ENCODE measurements around the gene TUBGCP4. TPM values are rescaled to one million over a fixed set of nuclear protein-coding genes. Genes with fewer than 3 reads are reported as not detected.

The TUBGCP4 gene
- polyA plus RNA-seq, 3 donors = 4.7 to 7.6 (median 6.1) TPM

DNA sequence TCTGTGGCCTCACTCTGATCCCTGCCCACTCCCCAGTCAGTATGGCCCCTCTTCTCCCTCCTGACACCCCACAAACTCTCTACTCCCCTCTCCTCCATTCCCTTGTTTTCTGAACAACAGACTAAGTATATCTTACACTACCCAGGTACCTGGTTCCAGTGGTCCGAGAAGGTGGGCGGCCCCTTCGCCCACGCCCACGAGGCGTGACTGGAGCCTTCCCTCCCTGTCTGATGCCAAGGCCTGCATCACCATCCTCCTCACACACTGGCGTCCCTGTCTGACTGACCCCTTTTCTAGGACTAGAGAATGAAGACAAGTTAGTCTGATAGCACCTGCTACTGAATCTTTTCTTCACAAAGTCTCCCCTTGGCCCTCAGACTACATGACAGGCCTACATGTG lies 50.0 kb downstream of the TUBGCP4 start:
- Mint-ChIP-seq H3K9me3 (no peaks in the 10 kb centered on the region), H3K4me3 (no peak overlapping the region), H3K27me3 (ENCODE audit: low read depth in 3 of 3) (peaks cover 0 to 3% (median 0%) of the 10 kb centered on the region in 3 donors), H3K27ac (peak overlapping the region in 2 of 7 donors; percentile 14 to 56), H3K4me1 (no peaks in the 10 kb centered on the region), H3K36me3 (peaks cover 31 to 35% of the 10 kb centered on the region in 2 donors)
- DNase-seq = no peak
- H3K9me3 ChIP-seq (replicated peaks in 1 of 2; ENCODE audit: control insufficient read depth in 1 of 2, insufficient read depth in 1 of 2, low read length in 2 of 2) = no peaks in the 10 kb centered on the region
- TF ChIP-seq, protein P1, sequence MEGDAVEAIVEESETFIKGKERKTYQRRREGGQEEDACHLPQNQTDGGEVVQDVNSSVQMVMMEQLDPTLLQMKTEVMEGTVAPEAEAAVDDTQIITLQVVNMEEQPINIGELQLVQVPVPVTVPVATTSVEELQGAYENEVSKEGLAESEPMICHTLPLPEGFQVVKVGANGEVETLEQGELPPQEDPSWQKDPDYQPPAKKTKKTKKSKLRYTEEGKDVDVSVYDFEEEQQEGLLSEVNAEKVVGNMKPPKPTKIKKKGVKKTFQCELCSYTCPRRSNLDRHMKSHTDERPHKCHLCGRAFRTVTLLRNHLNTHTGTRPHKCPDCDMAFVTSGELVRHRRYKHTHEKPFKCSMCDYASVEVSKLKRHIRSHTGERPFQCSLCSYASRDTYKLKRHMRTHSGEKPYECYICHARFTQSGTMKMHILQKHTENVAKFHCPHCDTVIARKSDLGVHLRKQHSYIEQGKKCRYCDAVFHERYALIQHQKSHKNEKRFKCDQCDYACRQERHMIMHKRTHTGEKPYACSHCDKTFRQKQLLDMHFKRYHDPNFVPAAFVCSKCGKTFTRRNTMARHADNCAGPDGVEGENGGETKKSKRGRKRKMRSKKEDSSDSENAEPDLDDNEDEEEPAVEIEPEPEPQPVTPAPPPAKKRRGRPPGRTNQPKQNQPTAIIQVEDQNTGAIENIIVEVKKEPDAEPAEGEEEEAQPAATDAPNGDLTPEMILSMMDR (IDR thresholded peaks at IDR 0.05) = no peak
- H3K27ac ChIP-seq (ENCODE audit: low read depth in 1 of 2, low read length in 2 of 2) = no peak overlapping the region
- intact Hi-C loops (cut with micrococcal nuclease) = no loop called here
- H3K9ac ChIP-seq (ENCODE audit: insufficient read depth, low read length, poor library complexity, severe bottlenecking) = no peak overlapping the region
- no peaks in the 10 kb centered on the region for H3K27me3 ChIP-seq (ENCODE audit: control insufficient read depth in 2 of 2, insufficient read depth in 2 of 2, low read length in 2 of 2)
- no peaks in the 10 kb centered on the region for H3K79me2 ChIP-seq (ENCODE audit: insufficient read depth, low read length)
- H3K4me3 ChIP-seq (replicated peaks in 1 of 3; ENCODE audit: low read depth in 2 of 3, low read length in 3 of 3) = no peak overlapping the region
- H3K4me1 ChIP-seq (ENCODE audit: control insufficient read depth in 1 of 2, insufficient read depth in 2 of 2, low read length in 2 of 2) = no peaks in the 10 kb centered on the region
- WGBS (ENCODE audit: insufficient coverage) = 100% methylated on average over 5 of the region's 7 CpGs
- H4K20me1 ChIP-seq (ENCODE audit: insufficient read depth, low read length) = no peaks in the 10 kb centered on the region
- H3K4me2 ChIP-seq (replicated peaks; ENCODE audit: extremely low read depth, low read length, poor library complexity, severe bottlenecking) = no peak overlapping the region
- no peak overlapping the region for H2AFZ ChIP-seq (ENCODE audit: insufficient read depth, low read depth, low read length, poor library complexity, severe bottlenecking)
- H3K36me3 ChIP-seq (replicated peaks in 1 of 2; ENCODE audit: control insufficient read depth in 1 of 2, insufficient read depth in 2 of 2, low read length in 2 of 2) = peaks cover 15 to 34% of the 10 kb centered on the region in 2 donors

DNA sequence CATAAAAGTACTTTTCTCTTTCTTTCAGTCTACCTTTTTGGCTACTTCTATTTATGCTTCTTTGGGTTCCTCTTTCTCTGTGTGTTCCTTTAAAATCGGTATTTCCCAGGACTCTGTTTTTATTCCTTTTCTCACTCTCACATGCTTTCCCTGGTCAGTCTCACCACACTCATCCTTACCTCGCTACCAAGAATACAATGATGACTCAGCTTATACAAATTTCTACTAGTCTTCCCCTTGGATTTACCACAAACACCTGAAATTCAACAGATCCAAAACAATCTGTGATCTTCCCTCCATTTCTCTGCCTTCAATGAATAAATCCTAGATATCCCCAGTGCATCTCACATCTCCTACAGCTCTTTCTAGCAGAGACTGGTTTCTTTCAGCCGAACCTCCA lies 52.9 kb downstream of the TUBGCP4 start:
- peaks cover 32 to 46% of the 10 kb centered on the region in 2 donors for H3K36me3 Mint-ChIP-seq
- no peak overlapping the region for H3K4me2 ChIP-seq (replicated peaks; ENCODE audit: extremely low read depth, low read length, poor library complexity, severe bottlenecking)
- no peaks in the 10 kb centered on the region for H4K20me1 ChIP-seq (ENCODE audit: insufficient read depth, low read length)
- intact Hi-C loops (cut with micrococcal nuclease) = no loop called here
- no peaks in the 10 kb centered on the region for H3K4me1 ChIP-seq (ENCODE audit: control insufficient read depth in 1 of 2, insufficient read depth in 2 of 2, low read length in 2 of 2)
- no peak overlapping the region for H3K27ac ChIP-seq (ENCODE audit: low read depth in 1 of 2, low read length in 2 of 2)
- no peak overlapping the region for H3K4me3 ChIP-seq (replicated peaks in 1 of 3; ENCODE audit: low read depth in 2 of 3, low read length in 3 of 3)
- no peaks in the 10 kb centered on the region for H3K27me3 ChIP-seq (ENCODE audit: control insufficient read depth in 2 of 2, insufficient read depth in 2 of 2, low read length in 2 of 2)
- DNase-seq = no peak
- no peak overlapping the region for H2AFZ ChIP-seq (ENCODE audit: insufficient read depth, low read depth, low read length, poor library complexity, severe bottlenecking)
- no peak overlapping the region for H3K4me3 Mint-ChIP-seq
- H3K9me3 ChIP-seq (replicated peaks in 1 of 2; ENCODE audit: control insufficient read depth in 1 of 2, insufficient read depth in 1 of 2, low read length in 2 of 2) = no peaks in the 10 kb centered on the region
- peaks cover 8 to 37% of the 10 kb centered on the region in 2 donors for H3K36me3 ChIP-seq (replicated peaks in 1 of 2; ENCODE audit: control insufficient read depth in 1 of 2, insufficient read depth in 2 of 2, low read length in 2 of 2)
- TF ChIP-seq, protein P1 (IDR thresholded peaks at IDR 0.05) = no peak
- H3K9ac ChIP-seq (ENCODE audit: insufficient read depth, low read length, poor library complexity, severe bottlenecking) = no peak overlapping the region
- H3K4me1 Mint-ChIP-seq = no peaks in the 10 kb centered on the region
- no peaks in the 10 kb centered on the region for H3K9me3 Mint-ChIP-seq
- H3K27ac Mint-ChIP-seq = no peak overlapping the region
- 98% methylated on average over 3 of the region's 3 CpGs for WGBS (ENCODE audit: insufficient coverage)
- H3K79me2 ChIP-seq (ENCODE audit: insufficient read depth, low read length) = no peaks in the 10 kb centered on the region
- peaks cover 0 to 3% (median 0%) of the 10 kb centered on the region in 3 donors for H3K27me3 Mint-ChIP-seq (ENCODE audit: low read depth in 3 of 3)

All from CD14-positive monocyte (primary cell).